Central memory CD8-positive, alpha-beta T cell (primary cell): ENCODE results near the gene SMARCAD1.

Experiments used
- ATAC-seq: fragments of 150-1000 bp; cut with Tn5 transposase; replicated peaks from 2 replicates; pipeline ENCODE4 v1.10.0; 2022; ENCODE audit warnings: mild to moderate bottlenecking, moderate FRiP score, moderate number of reproducible peaks; ENCODE audit not compliant: poor library complexity, severe bottlenecking; ENCODE audit errors: extremely low read depth
- DNase-seq, 2 donors: peaks; one replicate each; pipeline ENCODE4 v3.0.0; 2021; ENCODE audit warnings: low spot score in 2 of 2
- H3K27ac Mint-ChIP-seq: one replicate; pipeline ENCODE4 v1.8.0; 2022; ENCODE audit warnings: low read depth, mild to moderate bottlenecking, moderate library complexity, mixed read lengths
- H3K27me3 Mint-ChIP-seq: one replicate; pipeline ENCODE4 v1.8.0; 2022; ENCODE audit warnings: mixed read lengths
- H3K36me3 Mint-ChIP-seq: one replicate; pipeline ENCODE4 v1.8.0; 2022; ENCODE audit warnings: mild to moderate bottlenecking, moderate library complexity, mixed read lengths; ENCODE audit not compliant: insufficient read depth
- H3K4me1 Mint-ChIP-seq: one replicate; pipeline ENCODE4 v1.8.0; 2022; ENCODE audit warnings: mixed read lengths
- H3K4me3 Mint-ChIP-seq: one replicate; pipeline ENCODE4 v1.8.0; 2022; ENCODE audit warnings: mild to moderate bottlenecking, moderate library complexity, mixed read lengths
- H3K9me3 Mint-ChIP-seq: one replicate; pipeline ENCODE4 v1.8.0; 2022; ENCODE audit warnings: mixed read lengths

SMARCAD1 gene

DNA sequence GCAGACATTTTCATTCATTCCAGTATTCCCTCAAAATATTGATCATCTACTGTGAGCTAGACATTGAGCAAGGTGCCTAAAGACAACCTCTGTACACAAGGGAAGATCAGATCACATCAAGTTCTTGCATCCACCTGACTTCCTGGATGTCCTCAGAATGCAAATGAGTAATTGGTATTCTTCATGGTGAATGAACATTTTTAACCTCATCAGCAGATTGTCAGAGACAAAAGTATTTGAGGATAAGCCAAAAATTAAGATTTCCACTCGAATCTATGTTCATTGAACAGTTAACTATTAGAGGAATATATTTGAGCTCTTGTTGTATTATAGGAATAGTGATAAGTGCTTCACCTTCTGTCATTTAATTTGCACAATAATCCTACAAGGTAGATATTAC lies 1.3 kb downstream of the SMARCAD1 start:
- ATAC-seq (no peak), DNase-seq (no peak)
- Mint-ChIP-seq H3K36me3 (peaks cover 38% of the 10 kb centered on the region), H3K4me3 (peak overlapping the region; percentile 97), H3K27me3 (no peaks in the 10 kb centered on the region), H3K27ac (no peak overlapping the region), H3K4me1 (peaks cover 41% of the 10 kb centered on the region), H3K9me3 (no peaks in the 10 kb centered on the region)

GRCh38 chr4:94211861-94212260 lies 4.2 kb downstream of the SMARCAD1 start:
- Mint-ChIP-seq H3K27me3 (no peaks in the 10 kb centered on the region), H3K36me3 (peaks cover 54% of the 10 kb centered on the region), H3K9me3 (no peaks in the 10 kb centered on the region), H3K4me1 (peaks cover 65% of the 10 kb centered on the region), H3K4me3 (no peak overlapping the region), H3K27ac (no peak overlapping the region)
- DNase-seq (no peak), ATAC-seq (no peak)

GRCh38 chr4:94214703-94215319 lies 7.1 kb downstream of the SMARCAD1 start:
- H3K27ac Mint-ChIP-seq, result peak overlapping the region; percentile 44

GRCh38 chr4:94216394-94216793 lies 8.7 kb downstream of the SMARCAD1 start:
- peaks cover 38% of the 10 kb centered on the region for H3K36me3 Mint-ChIP-seq

More at GRCh38 chr4:94214703-94215319, 7.1 kb downstream of the SMARCAD1 start:
- ATAC-seq, result peak; percentile 58
- H3K27me3 Mint-ChIP-seq, result no peaks in the 10 kb centered on the region
- H3K9me3 Mint-ChIP-seq, result no peaks in the 10 kb centered on the region
- H3K4me1 Mint-ChIP-seq, result peaks cover 58% of the 10 kb centered on the region
- peaks cover 44% of the 10 kb centered on the region for H3K36me3 Mint-ChIP-seq
- no peak overlapping the region for H3K4me3 Mint-ChIP-seq
- no peak for DNase-seq

DNA sequence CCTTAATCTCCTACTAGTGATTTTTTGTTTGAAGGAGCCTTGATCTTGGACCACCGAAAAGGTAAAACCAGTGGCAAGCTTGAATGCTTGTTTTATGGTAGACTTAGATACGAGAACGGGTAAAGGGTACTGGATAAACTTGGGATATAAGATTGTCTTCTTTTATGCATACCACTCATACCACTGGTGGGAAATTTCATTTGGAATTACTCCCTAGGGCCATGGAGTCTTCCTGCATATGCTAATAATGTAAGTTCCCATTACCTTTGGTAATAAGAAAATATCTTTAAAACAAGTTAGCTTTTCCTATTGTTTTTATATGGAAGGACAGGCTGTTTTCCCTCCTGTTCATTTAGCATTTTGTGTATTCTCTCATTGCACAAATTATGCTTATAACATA lies 11.7 kb downstream of the SMARCAD1 start:
- Mint-ChIP-seq H3K4me3 (no peak overlapping the region), H3K27me3 (no peaks in the 10 kb centered on the region), H3K27ac (no peak overlapping the region), H3K9me3 (no peaks in the 10 kb centered on the region), H3K4me1 (peaks cover 35% of the 10 kb centered on the region), H3K36me3 (peaks cover 20% of the 10 kb centered on the region)
- ATAC-seq, result no peak
- DNase-seq, result no peak

More at GRCh38 chr4:94216394-94216793, 8.7 kb downstream of the SMARCAD1 start:
- H3K9me3 Mint-ChIP-seq, result no peaks in the 10 kb centered on the region
- peaks cover 53% of the 10 kb centered on the region for H3K4me1 Mint-ChIP-seq
- no peaks in the 10 kb centered on the region for H3K27me3 Mint-ChIP-seq
- H3K27ac Mint-ChIP-seq, result peak overlapping the region; percentile 44
- DNase-seq, result no peak
- no peak for ATAC-seq
- no peak overlapping the region for H3K4me3 Mint-ChIP-seq

DNA sequence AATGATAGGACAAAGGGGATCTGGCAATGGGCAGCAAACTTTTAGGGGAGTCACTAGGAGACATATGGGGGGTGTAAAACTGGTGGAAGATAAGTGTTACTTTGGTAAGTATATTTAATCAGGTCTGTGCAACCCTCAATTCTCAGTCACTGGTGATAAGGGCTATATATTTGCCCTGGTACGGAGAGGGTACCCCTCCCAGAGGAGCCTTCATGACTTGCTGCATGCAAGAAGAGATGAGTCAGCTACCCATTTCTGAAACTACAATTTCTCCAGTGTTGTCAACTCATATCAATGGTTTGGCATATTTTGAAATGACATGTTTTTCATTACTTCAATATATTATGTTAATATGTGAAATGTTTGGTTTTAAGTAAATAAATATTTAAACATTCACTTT lies 14.3 kb downstream of the SMARCAD1 start:
- no peak for ATAC-seq
- DNase-seq, result no peak
- Mint-ChIP-seq H3K4me1 (peaks cover 16% of the 10 kb centered on the region), H3K9me3 (no peaks in the 10 kb centered on the region), H3K36me3 (peaks cover 13% of the 10 kb centered on the region), H3K27ac (no peak overlapping the region), H3K4me3 (no peak overlapping the region), H3K27me3 (no peaks in the 10 kb centered on the region)

- no peak overlapping the region for H3K4me3 Mint-ChIP-seq
- no peaks in the 10 kb centered on the region for H3K9me3 Mint-ChIP-seq
- H3K36me3 Mint-ChIP-seq, result peaks cover 8% of the 10 kb centered on the region
- no peak overlapping the region for H3K27ac Mint-ChIP-seq
- no peaks in the 10 kb centered on the region for H3K27me3 Mint-ChIP-seq
- ATAC-seq (no peak), DNase-seq (no peak)
- peaks cover 22% of the 10 kb centered on the region for H3K4me1 Mint-ChIP-seq
Measured at GRCh38 chr4:94225449-94225848, 17.8 kb downstream of the SMARCAD1 start.

DNA sequence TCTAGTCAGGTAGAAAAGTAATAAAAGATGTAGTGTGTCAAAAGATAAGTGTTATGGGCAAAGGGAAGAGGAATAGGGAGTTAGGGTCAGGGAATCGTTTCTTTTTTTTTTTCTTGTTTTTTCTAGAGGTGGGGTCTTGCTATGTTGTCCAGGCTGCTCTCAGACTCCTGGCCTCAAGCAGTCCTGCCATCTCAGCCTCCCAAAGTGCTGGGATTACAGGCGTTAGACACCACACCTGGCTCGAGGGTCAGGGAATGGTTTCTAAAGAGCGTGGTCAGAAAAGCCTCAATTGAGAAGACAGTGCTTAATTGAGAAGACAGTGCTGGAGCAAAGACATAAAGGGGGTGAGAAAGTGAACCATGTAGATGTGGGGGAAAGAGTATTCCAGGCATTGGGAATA lies 19.1 kb downstream of the SMARCAD1 start:
- DNase-seq (no peak), ATAC-seq (no peak)
- H3K27me3 Mint-ChIP-seq, result no peaks in the 10 kb centered on the region
- peaks cover 8% of the 10 kb centered on the region for H3K36me3 Mint-ChIP-seq
- H3K9me3 Mint-ChIP-seq, result no peaks in the 10 kb centered on the region
- H3K27ac Mint-ChIP-seq, result peak overlapping the region; percentile 32
- no peak overlapping the region for H3K4me3 Mint-ChIP-seq
- peaks cover 30% of the 10 kb centered on the region for H3K4me1 Mint-ChIP-seq

DNA sequence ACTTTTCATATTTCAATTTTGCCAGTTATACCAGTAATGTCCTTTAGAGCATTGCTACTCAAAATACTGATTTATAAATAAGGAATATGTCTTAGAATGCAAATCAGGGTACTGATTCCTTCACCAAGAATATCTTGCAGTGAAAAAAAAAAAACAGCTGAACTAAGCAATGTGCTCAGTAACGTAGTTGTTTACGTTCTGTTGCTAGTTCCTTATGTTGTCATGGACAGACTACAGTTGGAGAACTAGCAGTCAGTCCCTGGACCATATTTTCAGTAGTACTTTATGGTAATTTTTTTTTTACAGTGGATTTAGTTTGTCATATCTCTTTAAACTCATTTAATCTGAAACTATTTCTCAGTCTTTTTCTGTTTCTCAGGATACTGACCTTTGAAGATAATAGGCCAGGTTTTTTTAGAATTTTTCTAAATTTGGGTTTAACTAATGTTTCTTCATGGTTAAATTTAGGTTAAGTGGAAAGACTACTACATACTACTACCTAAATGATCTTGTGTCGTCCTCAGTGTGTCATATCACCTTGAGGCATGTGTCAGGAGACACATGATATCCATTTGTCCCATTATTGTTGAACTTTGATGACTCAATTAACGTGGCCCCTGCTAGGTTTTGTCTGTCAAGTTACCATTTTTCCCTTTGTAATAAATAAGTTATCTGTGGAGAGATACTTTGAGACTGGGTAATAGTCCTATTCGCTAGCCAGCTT lies 21.0 kb downstream of the SMARCAD1 start:
- Mint-ChIP-seq H3K9me3 (no peaks in the 10 kb centered on the region), H3K27me3 (no peaks in the 10 kb centered on the region), H3K36me3 (peaks cover 8% of the 10 kb centered on the region), H3K4me1 (peaks cover 30% of the 10 kb centered on the region), H3K4me3 (no peak overlapping the region), H3K27ac (no peak overlapping the region)
- DNase-seq (no peak), ATAC-seq (no peak)

DNA sequence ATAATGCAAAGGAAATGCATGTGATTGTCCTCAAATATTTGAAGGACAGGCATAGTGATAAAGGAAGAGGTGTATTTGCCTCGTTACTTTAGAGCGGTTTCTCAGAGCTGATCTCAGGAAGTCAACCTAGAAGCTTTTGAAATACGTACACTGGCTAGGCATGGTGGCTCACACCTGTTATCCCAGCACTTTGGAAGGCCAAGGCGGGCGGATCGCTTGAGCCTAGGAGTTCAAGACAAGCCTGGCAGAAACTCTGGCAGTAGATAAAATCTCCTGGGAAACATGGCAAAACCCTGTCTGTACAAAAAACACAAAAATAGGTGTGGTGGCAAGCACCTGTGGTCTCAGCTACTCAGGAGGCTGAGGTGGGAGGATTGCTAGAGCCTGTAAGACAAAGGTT lies 24.9 kb downstream of the SMARCAD1 start:
- DNase-seq (no peak), ATAC-seq (no peak)
- Mint-ChIP-seq H3K27me3 (no peaks in the 10 kb centered on the region), H3K36me3 (peaks cover 20% of the 10 kb centered on the region), H3K27ac (no peak overlapping the region), H3K9me3 (no peaks in the 10 kb centered on the region), H3K4me1 (peaks cover 17% of the 10 kb centered on the region), H3K4me3 (no peak overlapping the region)

DNA sequence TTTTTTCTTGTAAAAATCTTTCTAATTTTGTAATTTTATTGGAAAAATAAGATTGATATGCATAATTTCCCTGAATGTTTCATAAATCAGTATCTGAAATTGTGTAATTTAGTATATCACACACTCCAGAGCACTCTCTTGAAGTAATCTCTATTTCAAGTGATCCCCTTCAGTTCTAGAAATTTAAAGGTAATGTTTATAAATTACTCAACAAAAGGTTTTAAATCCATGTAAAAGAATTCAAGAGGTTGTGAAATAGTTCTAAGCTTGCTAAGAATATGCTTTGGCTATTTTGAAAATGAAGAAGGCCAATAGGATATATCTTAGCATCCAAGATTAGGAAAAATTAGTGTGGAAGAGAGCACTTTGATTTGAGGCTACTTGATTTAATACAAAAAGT lies 28.2 kb downstream of the SMARCAD1 start:
- DNase-seq (no peak), ATAC-seq (no peak)
- no peak overlapping the region for H3K4me3 Mint-ChIP-seq
- H3K9me3 Mint-ChIP-seq, result no peaks in the 10 kb centered on the region
- H3K36me3 Mint-ChIP-seq, result peaks cover 31% of the 10 kb centered on the region
- H3K4me1 Mint-ChIP-seq, result peaks cover 4% of the 10 kb centered on the region
- no peaks in the 10 kb centered on the region for H3K27me3 Mint-ChIP-seq
- no peak overlapping the region for H3K27ac Mint-ChIP-seq

GRCh38 chr4:94237271-94237670 lies 29.6 kb downstream of the SMARCAD1 start:
- Mint-ChIP-seq H3K9me3 (no peaks in the 10 kb centered on the region), H3K27me3 (no peaks in the 10 kb centered on the region), H3K27ac (no peak overlapping the region), H3K36me3 (peaks cover 39% of the 10 kb centered on the region), H3K4me3 (no peak overlapping the region), H3K4me1 (no peaks in the 10 kb centered on the region)
- ATAC-seq (no peak), DNase-seq (no peak)

- H3K9me3 Mint-ChIP-seq, result no peaks in the 10 kb centered on the region
- no peak overlapping the region for H3K4me3 Mint-ChIP-seq
- H3K4me1 Mint-ChIP-seq, result no peaks in the 10 kb centered on the region
- DNase-seq (no peak), ATAC-seq (no peak)
- peaks cover 46% of the 10 kb centered on the region for H3K36me3 Mint-ChIP-seq
- no peaks in the 10 kb centered on the region for H3K27me3 Mint-ChIP-seq
- no peak overlapping the region for H3K27ac Mint-ChIP-seq
Measured at GRCh38 chr4:94238160-94238559, 30.5 kb downstream of the SMARCAD1 start.
